SU-DHL-6 (cell line): ENCODE results near the gene HMCN2.

Experiments
- H2AFZ ChIP-seq: fragments of 200-600 bp; sonication (generic); 2 replicates; pipeline ENCODE4 v1.6.1; 2014; ENCODE audit warnings: low read depth, mild to moderate bottlenecking, moderate library complexity, mixed read lengths, antibody characterized with exemption, low read length; ENCODE audit not compliant: severe bottlenecking
- H3F3A ChIP-seq: fragments of 200-600 bp; shearing (Covaris generic); 2 replicates; pipeline ENCODE4 v1.6.0; 2016; ENCODE audit warnings: antibody characterized with exemption, mild to moderate bottlenecking; ENCODE audit not compliant: insufficient read depth
- H3K27ac ChIP-seq: fragments of 200-600 bp; sonication (generic); 2 replicates; pipeline ENCODE4 v1.5.1; 2016; ENCODE audit warnings: low read depth, mild to moderate bottlenecking, low read length, moderate library complexity, mixed read lengths
- H3K27me3 ChIP-seq: fragments of 200-600 bp; sonication (generic), shearing (Covaris generic); 2 replicates; pipeline ENCODE4 v1.6.0; 2014; ENCODE audit warnings: mild to moderate bottlenecking, low read length
- H3K36me3 ChIP-seq: fragments of 200-600 bp; sonication (generic); 2 replicates; pipeline ENCODE4 v1.6.1; 2014; ENCODE audit warnings: mild to moderate bottlenecking, low read length, mixed read lengths
- H3K4me2 ChIP-seq: fragments of 300-600, 200-600 bp; shearing (Covaris generic), sonication (generic); 2 replicates; pipeline ENCODE4 v1.6.0; 2014; ENCODE audit warnings: low read length, low read depth, mild to moderate bottlenecking; ENCODE audit not compliant: poor library complexity, severe bottlenecking
- H3K4me3 ChIP-seq: fragments of 200-600 bp; sonication (generic); 2 replicates; pipeline ENCODE4 v1.5.1; 2014; ENCODE audit warnings: antibody characterized with exemption, low read length, mild to moderate bottlenecking, mixed read lengths; ENCODE audit not compliant: insufficient read depth, poor library complexity, severe bottlenecking
- H3K79me2 ChIP-seq: fragments of 200-600 bp; sonication (generic); 2 replicates; pipeline ENCODE4 v1.6.1; 2014; ENCODE audit warnings: mild to moderate bottlenecking, low read length, moderate library complexity; ENCODE audit not compliant: insufficient read depth
- H3K9ac ChIP-seq: fragments of 200-600 bp; sonication (generic); 2 replicates; pipeline ENCODE4 v1.7.0; 2014; ENCODE audit warnings: mild to moderate bottlenecking, low read length
- H3K9me2 ChIP-seq: fragments of 200-600 bp; sonication (generic); replicated peaks from 2 replicates; pipeline ENCODE4 v1.6.1; 2014; ENCODE audit warnings: low read length; ENCODE audit not compliant: insufficient read depth
- H3K9me3 ChIP-seq: fragments of 200-600 bp; sonication (generic); 2 replicates; pipeline ENCODE4 v1.6.1; 2014; ENCODE audit warnings: low read length, mixed read lengths; ENCODE audit not compliant: insufficient read depth
- H4K20me1 ChIP-seq: fragments of 200-600 bp; sonication (generic); 2 replicates; pipeline ENCODE4 v1.6.1; 2014; ENCODE audit warnings: low read depth, mild to moderate bottlenecking, antibody characterized with exemption, low read length, moderate library complexity, mixed read lengths
- EZH2phosphoT487 ChIP-seq: fragments of 200-600 bp; sonication (generic), shearing (Covaris generic); conservative IDR thresholded peaks from 2 replicates; pipeline ENCODE4 v1.6.1; 2018; ENCODE audit warnings: mild to moderate bottlenecking, antibody characterized with exemption, low read length, moderate library complexity, mixed read lengths
- TF ChIP-seq, protein P1 (sequence below): fragments of 200-600 bp; sonication (generic); IDR thresholded peaks from one replicate; pipeline ENCODE4 v1.5.1; 2017; ENCODE audit warnings: antibody characterized with exemption, mild to moderate bottlenecking, low read length, moderate library complexity; ENCODE audit not compliant: insufficient read depth, poor library complexity, severe bottlenecking

Gene HMCN2

DNA sequence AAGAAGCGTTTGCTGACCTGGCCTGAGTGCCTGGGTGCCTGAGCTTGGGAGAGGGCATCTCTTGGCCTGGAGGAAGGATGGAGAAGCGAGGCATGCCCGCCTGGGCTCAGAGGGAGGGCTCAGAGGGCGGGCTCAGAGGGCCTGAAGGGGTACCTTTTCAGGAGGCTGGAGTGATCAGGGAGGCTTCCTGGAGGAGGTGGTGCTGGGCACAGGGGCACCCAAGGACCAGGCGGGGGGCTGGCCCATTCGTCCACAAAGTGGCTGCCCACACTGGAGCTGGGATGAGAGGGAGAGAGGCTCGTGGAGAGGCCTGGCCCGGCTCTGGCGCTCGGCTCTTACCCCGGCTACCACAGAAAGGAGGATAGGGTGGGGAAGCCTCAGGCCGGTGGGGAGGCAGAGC is 212.0 kb downstream of the HMCN2 start:
- H3K9me2 ChIP-seq: no peaks in the 10 kb centered on the region

DNA sequence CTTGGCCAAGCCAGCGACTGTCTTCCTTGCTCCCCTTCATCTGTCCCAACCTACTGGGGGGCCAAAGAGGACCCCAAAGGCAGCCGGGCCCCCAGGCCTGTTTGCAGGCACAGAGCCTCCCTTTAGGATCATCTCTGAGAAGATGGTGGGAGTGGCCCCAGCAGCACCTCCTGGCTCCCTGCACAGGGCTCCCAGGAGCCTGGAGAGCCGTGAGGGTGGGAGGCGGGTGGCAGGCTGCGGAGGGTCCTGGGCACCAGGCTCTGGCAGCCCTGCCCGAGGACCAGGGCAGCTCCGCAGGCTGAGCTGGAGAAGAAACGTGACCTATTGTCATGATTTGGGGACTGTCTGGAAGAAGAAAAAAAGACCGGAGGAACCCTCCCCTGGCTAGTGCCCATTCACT is 212.6 kb downstream of the HMCN2 start:
- no peak overlapping the region for H3K4me2 ChIP-seq
- no peak overlapping the region for H3K27ac ChIP-seq
- H3F3A ChIP-seq: no peaks in the 10 kb centered on the region
- no peaks in the 10 kb centered on the region for H3K36me3 ChIP-seq
- no peak overlapping the region for H3K4me3 ChIP-seq
- no peaks in the 10 kb centered on the region for H3K79me2 ChIP-seq
- H2AFZ ChIP-seq: no peak overlapping the region
- H3K27me3 ChIP-seq: no peaks in the 10 kb centered on the region
- no peaks in the 10 kb centered on the region for H3K9me3 ChIP-seq
- H4K20me1 ChIP-seq: no peaks in the 10 kb centered on the region
- no peak overlapping the region for H3K9ac ChIP-seq
- TF ChIP-seq, protein P1, sequence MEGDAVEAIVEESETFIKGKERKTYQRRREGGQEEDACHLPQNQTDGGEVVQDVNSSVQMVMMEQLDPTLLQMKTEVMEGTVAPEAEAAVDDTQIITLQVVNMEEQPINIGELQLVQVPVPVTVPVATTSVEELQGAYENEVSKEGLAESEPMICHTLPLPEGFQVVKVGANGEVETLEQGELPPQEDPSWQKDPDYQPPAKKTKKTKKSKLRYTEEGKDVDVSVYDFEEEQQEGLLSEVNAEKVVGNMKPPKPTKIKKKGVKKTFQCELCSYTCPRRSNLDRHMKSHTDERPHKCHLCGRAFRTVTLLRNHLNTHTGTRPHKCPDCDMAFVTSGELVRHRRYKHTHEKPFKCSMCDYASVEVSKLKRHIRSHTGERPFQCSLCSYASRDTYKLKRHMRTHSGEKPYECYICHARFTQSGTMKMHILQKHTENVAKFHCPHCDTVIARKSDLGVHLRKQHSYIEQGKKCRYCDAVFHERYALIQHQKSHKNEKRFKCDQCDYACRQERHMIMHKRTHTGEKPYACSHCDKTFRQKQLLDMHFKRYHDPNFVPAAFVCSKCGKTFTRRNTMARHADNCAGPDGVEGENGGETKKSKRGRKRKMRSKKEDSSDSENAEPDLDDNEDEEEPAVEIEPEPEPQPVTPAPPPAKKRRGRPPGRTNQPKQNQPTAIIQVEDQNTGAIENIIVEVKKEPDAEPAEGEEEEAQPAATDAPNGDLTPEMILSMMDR: no peak
- no peak for TF ChIP-seq EZH2phosphoT487
- no peaks in the 10 kb centered on the region for H3K9me2 ChIP-seq

More for the DNA sequence above, 212.0 kb downstream of the HMCN2 start:
- Histone ChIP-seq H3K79me2 (no peaks in the 10 kb centered on the region), H3K27me3 (no peaks in the 10 kb centered on the region), H3K4me3 (no peak overlapping the region), H3K9me3 (no peaks in the 10 kb centered on the region), H3K36me3 (no peaks in the 10 kb centered on the region), H3K27ac (no peak overlapping the region), H3F3A (no peaks in the 10 kb centered on the region), H3K4me2 (no peak overlapping the region), H3K9ac (no peak overlapping the region), H2AFZ (no peak overlapping the region), H4K20me1 (no peaks in the 10 kb centered on the region)
- no peak for TF ChIP-seq EZH2phosphoT487
- TF ChIP-seq, protein P1: no peak

GRCh38 chr9:130478736-130479575 is 213.4 kb downstream of the HMCN2 start:
- H4K20me1 ChIP-seq: no peaks in the 10 kb centered on the region

More at GRCh38 chr9:130478736-130479575, 213.4 kb downstream of the HMCN2 start:
- no peaks in the 10 kb centered on the region for H3K27me3 ChIP-seq
- no peaks in the 10 kb centered on the region for H3K9me3 ChIP-seq
- no peak overlapping the region for H3K9ac ChIP-seq
- H3K79me2 ChIP-seq: no peaks in the 10 kb centered on the region
- H3F3A ChIP-seq: no peaks in the 10 kb centered on the region
- no peaks in the 10 kb centered on the region for H3K9me2 ChIP-seq
- TF ChIP-seq, protein P1: no peak
- TF ChIP-seq EZH2phosphoT487: no peak
- H2AFZ ChIP-seq: no peak overlapping the region
- no peak overlapping the region for H3K27ac ChIP-seq
- no peaks in the 10 kb centered on the region for H3K36me3 ChIP-seq
- H3K4me2 ChIP-seq: no peak overlapping the region
- no peak overlapping the region for H3K4me3 ChIP-seq
